Measurements from ENCODE around the gene PKN2. TPM values are rescaled to one million over a fixed set of nuclear protein-coding genes. Genes with fewer than 3 reads are reported as not detected.

PKN2 gene
- total RNA-seq (10 to 100 TPM; 14.2 to 28.8 (median 17.6) TPM), polyA plus RNA-seq (10 to 100 TPM in 1 of 2 donors, 1 to 10 TPM in 1; 6.5 to 15.1 TPM)

DNA sequence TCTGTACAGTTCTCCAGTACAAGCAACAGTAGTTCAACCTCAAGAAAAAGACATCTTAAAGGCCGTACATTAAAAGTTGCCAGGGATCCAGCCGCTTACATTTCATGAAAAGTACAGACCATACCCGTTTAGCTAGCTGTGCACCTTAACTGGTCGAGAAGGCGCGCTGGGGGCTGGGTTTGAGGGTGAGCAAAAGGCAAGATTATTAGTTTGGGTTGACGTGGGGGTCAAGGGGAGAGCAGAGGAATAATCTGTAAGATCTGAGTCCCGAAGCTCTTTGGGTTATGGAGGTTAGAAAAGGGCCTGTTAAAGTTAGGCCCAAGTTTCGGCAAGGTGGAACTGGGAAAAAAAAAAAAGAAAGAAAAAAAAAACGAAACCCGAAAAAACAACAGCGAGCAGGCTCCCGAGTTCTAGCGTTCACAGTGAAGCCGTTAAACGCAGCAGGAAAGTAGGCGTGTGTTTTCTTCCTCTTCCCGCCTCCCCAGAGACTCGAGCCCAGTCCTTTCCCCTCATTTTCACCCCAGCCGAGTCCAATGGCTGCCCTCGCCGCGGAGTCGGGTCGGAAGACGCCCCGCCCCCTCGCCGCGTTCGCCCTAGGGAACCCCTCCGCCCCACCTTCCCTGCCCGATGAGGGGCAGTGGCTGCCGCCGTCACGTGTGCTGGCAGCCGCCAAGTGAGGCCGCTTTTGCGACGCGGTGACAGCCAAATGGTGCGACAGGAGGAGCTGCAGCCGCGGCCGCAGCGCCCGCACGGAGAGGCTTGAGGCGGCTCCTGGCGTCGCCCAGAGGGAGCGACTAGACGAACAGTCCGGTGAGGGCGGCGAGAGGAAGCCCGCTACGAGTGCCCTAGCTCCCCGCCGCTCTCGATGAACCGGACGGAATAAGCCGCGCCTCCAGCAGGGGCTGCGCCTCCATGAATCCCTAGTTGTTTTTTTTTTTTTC lies at the start of gene PKN2:
TSS of gene PKN2 (plus strand) at position 733 of the 941 bp plus-strand sequence. CDS start 308 bp downstream, outside the sequence.
- Histone ChIP-seq H3K27ac (peak within 1 kb of the TSS; percentile 86 to 93 (median 92)), H3K9me3 (no peaks in the 10 kb centered on the region), H3K36me3 (no peaks in the 10 kb centered on the region), H3K27me3 (no peaks in the 10 kb centered on the region), H3K4me3 (peak within 1 kb of the TSS; percentile 79 to 96 (median 92)), H3K4me1 (peaks cover 0 to 21% (median 19%) of the 10 kb centered on the region in 3 donors)
- 0% methylated on average over 66 of the region's 66 CpGs for WGBS, 2 donors
- ATAC-seq (peak; percentile 93 to 98 (median 94)), DNase-seq (peak; percentile 98), FAIRE-seq (peak; percentile 97)
- TF ChIP-seq, protein P1, sequence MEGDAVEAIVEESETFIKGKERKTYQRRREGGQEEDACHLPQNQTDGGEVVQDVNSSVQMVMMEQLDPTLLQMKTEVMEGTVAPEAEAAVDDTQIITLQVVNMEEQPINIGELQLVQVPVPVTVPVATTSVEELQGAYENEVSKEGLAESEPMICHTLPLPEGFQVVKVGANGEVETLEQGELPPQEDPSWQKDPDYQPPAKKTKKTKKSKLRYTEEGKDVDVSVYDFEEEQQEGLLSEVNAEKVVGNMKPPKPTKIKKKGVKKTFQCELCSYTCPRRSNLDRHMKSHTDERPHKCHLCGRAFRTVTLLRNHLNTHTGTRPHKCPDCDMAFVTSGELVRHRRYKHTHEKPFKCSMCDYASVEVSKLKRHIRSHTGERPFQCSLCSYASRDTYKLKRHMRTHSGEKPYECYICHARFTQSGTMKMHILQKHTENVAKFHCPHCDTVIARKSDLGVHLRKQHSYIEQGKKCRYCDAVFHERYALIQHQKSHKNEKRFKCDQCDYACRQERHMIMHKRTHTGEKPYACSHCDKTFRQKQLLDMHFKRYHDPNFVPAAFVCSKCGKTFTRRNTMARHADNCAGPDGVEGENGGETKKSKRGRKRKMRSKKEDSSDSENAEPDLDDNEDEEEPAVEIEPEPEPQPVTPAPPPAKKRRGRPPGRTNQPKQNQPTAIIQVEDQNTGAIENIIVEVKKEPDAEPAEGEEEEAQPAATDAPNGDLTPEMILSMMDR (IDR thresholded peaks at IDR 0.05): peak in 1 of 4 donors; percentile 8
- intact Hi-C loops (cut with DNase I): no loop called here

DNA sequence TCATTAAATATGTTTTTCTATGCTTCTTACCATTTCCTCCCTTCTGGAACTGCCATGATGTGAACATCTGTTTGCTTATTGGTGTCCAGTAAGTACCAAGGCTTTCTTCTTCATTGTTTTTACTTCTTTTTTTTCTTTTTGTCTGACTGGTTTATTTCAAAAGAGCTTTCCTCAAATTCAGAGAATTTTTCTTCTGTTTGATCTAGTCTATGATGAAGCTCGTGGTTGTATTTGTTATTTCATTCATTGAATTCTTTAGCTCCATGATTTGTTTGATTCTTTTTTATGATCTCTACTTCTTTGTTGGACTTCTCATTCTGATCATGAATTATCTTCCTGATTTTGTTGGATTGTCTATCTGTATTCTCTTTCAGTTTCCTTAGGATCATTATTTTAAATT lies 49.5 kb upstream of the PKN2 start:
- no peaks in the 10 kb centered on the region for H3K4me1 ChIP-seq
- TF ChIP-seq, protein P1 (IDR thresholded peaks at IDR 0.05): no peak
- no peak overlapping the region for H3K4me3 ChIP-seq
- WGBS, 2 donors: 68 to 69% methylated on average over 1 of the region's 1 CpG
- H3K27ac ChIP-seq: no peak overlapping the region
- intact Hi-C loops (cut with DNase I): no loop called here
- ATAC-seq (no peak), FAIRE-seq (no peak), DNase-seq (no peak)
- H3K27me3 ChIP-seq: no peaks in the 10 kb centered on the region
- H3K36me3 ChIP-seq: no peaks in the 10 kb centered on the region
- H3K9me3 ChIP-seq: no peaks in the 10 kb centered on the region

DNA sequence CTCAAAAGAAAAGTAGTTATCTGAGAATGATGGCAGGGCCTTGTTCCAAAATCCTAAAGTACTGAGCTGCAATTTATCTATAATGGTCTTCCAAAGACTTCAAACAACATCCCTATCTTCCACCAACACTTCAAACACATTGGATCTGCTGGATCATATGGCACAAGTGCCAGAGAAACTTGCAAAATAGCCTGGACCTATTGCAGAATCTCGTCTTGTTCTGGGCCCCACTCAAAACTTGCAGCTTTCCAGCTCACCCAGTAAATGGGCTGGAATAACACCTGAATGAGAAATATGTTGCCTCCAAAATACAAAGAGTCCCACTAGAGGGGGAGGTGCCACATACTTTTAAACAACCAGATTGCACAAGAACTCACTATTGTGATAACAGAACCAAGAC lies 44.0 kb upstream of the PKN2 start:
- Histone ChIP-seq H3K4me3 (no peak overlapping the region), H3K27ac (no peak overlapping the region), H3K4me1 (no peaks in the 10 kb centered on the region), H3K36me3 (no peaks in the 10 kb centered on the region), H3K9me3 (no peaks in the 10 kb centered on the region), H3K27me3 (no peaks in the 10 kb centered on the region)
- intact Hi-C loops (cut with DNase I): no loop called here
- TF ChIP-seq, protein P1 (IDR thresholded peaks at IDR 0.05): no peak
- no peak for FAIRE-seq
- ATAC-seq: no peak
- WGBS, 2 donors: 74 to 88% methylated on average over 1 of the region's 1 CpG
- DNase-seq: no peak

DNA sequence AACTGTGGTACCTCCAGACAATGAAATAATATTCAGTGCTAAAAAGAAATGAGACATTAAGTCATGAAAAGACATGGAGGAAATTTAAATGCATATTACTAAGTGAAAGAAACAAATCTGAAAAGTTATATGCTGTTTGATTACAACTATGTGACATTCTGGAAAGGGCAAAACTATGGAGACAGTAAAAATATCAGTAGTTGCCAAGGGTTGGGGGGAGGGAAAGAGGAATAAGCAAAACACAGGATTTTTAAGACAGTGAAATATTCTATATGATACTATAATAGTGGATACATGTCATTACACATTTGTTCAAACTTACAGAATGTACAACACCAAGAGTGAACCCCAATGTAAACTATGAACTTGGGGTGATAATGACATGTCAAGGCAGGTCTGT lies 38.2 kb upstream of the PKN2 start:
- no peak overlapping the region for H3K4me3 ChIP-seq
- H3K9me3 ChIP-seq: no peaks in the 10 kb centered on the region
- no peaks in the 10 kb centered on the region for H3K4me1 ChIP-seq
- no peak overlapping the region for H3K27ac ChIP-seq
- H3K27me3 ChIP-seq: no peaks in the 10 kb centered on the region
- TF ChIP-seq, protein P1 (IDR thresholded peaks at IDR 0.05): no peak
- FAIRE-seq (no peak), ATAC-seq (no peak), DNase-seq (no peak)
- no peaks in the 10 kb centered on the region for H3K36me3 ChIP-seq
- intact Hi-C loops (cut with DNase I): no loop called here

All from pancreas (tissue), 10 donors.